GM18867 (cell line): Measurements from ENCODE around the gene MYBBP1A.
"Not testable (repeated sequence)": the region's sequence is repeated elsewhere in the genome, so short reads cannot be mapped to it uniquely, and the experiment has no call there.

ENCODE experiments used
- ATAC-seq: cut with Tn5 transposase; IDR thresholded peaks from one replicate; pipeline ENCODE4 v1.9.1; 2021; ENCODE audit warnings: mild to moderate bottlenecking, moderate library complexity; ENCODE audit not compliant: unreplicated experiment

MYBBP1A gene

GRCh38 chr17:4554997-4555799, at the start of gene MYBBP1A:
TSS of gene MYBBP1A (minus strand) at chr17:4555384. CDS start at chr17:4555324, 60 bp downstream.
- ATAC-seq: peak; percentile 82

- ATAC-seq: not testable (repeated sequence)
Observed at GRCh38 chr17:4604736-4605135, 49.6 kb upstream of the MYBBP1A start.

DNA sequence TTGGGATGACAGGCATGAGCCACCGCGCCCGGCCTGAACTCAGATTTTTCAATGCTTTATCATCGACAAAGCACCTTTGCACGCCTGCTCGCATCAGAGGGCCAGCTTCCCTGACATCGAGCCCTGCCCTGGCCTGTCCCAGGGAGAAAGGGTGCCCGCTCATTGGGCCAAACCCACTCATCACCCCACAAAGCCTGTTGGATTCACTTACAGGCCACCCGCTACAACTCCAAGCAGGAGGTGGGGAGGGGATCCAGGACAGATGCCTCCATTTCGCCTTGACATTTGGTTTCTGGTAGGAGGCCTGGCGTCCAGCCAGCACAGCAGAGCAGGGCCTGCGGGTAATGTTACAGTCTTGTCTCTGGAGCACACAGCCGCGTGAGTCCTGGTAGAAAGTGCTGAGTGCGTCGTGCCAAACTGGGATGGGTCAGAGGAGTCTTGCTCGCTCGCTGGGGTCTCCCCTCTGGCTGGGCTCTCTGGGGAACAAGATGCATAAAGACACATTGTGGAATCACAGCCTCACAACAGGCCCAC, 49.0 kb upstream of the MYBBP1A start:
- ATAC-seq: no peak

DNA sequence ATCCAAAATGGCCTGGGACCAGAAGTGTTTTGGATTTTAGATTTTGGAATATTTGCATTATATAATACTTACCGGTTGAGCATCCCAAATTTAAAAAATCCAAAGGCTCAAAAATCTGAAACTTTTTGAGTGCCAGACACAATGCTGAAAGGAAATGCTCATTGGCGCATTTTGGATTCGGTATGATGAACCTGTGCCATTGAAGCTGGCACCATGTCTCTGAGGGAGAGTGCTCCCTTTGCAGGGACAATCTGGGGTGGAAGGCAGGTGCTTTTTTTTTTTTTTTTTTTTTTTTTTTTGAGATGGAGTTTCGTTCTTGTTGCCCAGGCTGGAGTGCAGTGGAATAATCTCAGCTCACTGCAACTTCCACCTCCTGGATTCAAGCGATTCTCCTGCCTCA, 46.9 kb upstream of the MYBBP1A start:
- no peak for ATAC-seq

DNA sequence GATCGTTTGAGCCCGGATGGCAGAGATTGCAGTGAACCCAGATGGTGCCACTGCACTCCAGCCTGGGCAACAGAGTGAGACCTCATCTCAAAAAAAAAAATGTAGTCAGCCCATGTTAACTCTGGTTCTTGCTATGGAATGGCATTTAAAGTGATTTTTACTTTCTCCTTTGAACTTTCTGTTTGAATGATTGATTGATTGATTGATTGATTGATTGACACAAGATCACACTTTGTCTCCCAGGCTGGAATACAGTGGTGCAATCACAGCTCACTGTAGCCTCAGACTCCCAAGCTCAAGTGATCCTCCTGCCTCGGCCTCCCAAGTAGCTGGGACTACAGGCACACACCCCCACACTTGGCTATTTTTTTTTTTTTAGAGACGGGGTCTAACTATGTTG, 46.1 kb upstream of the MYBBP1A start:
- ATAC-seq: no peak

GRCh38 chr17:4600563-4600962, 45.4 kb upstream of the MYBBP1A start:
- no peak for ATAC-seq

DNA sequence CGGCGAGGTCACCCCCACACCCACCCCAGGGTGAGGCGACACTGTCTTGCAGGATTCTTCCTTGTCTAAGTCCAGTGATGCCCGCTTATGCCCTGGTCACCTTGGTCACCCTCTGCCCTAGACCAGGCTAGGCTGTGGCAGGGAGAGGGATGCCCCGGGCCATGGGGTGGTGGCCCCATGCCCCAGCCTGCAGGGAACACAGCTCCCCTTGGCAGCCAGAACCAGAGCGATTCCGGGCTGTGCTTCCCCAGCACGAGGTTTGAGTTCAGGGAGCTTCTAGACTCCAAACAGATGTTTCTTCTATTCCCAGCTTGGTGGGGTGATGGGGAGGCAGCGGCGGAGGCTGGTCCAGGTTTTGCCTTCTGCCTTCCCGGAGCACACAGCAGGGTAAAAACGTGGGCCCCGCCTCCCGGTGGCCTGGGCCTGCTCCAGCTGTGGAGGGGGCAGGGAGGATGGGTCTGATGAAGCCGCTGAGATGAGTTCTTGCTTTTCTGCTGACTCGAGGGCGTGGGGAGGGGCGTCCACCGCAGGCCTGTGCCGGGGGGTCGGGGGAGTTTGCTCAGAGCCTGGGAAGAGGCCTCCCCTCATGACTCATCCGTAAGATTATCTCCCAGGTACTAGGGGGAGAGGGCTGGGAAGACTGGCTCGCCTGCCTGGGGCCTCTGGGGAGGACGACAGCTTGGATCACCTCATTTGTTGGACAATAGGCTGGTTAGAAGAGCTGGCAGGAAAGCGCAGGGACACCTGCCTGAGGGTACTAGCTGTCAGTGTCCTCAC, 44.5 kb upstream of the MYBBP1A start:
- no peak for ATAC-seq

- no peak for ATAC-seq
Observed at GRCh38 chr17:4598776-4599504, 43.8 kb upstream of the MYBBP1A start.

GRCh38 chr17:4597975-4598374, 42.8 kb upstream of the MYBBP1A start:
- no peak for ATAC-seq

GRCh38 chr17:4596636-4597380, 41.6 kb upstream of the MYBBP1A start:
- ATAC-seq: no peak

DNA sequence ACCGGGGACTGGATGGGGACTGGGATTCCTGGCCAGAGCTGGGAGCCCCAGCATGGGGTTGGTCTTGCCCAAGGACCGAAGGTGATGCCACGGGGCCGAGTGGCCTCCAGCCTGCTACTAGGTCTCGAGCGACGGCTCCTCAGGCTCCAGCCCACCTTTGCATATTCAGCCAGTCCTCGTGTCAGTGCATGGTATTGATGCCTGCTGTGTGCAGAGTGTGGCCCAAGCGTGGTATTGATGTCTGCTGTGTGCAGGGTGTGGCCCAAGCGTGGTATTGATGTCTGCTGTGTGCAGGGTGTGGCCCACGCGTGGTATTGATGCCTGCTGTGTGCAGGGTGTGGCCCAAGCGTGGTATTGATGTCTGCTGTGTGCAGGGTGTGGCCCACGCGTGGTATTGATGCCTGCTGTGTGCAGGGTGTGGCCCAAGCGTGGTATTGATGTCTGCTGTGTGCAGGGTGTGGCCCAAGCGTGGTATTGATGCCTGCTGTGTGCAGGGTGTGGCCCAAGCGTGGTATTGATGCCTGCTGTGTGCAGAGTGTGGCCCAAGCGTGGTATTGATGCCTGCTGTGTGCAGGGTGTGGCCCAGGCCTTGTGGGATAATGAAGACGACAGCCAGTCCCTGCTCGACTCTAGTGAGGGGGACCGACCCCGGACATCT, 40.6 kb upstream of the MYBBP1A start:
- not testable (repeated sequence) for ATAC-seq

- ATAC-seq: no peak
Observed at GRCh38 chr17:4594931-4595684, 39.9 kb upstream of the MYBBP1A start.

DNA sequence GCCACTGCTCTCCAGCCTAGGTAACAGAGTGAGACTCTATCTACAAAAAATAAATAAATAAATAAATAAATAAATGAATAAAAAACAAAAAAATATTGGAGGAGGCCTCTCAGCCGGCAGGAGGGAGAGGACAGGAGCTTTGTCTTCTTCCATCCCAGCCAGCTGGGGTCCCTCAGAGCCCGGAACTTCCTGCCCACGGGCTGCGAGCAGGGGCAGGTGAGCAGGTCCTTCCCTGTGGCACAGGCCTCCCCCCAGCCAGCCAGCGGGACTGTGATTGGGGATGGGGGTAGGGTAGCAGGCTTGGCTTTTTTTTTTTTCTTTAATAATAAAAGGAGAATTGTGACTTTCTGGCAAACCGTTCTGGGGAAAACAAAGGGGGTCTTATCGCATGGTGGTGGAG, 39.2 kb upstream of the MYBBP1A start:
- ATAC-seq: no peak

DNA sequence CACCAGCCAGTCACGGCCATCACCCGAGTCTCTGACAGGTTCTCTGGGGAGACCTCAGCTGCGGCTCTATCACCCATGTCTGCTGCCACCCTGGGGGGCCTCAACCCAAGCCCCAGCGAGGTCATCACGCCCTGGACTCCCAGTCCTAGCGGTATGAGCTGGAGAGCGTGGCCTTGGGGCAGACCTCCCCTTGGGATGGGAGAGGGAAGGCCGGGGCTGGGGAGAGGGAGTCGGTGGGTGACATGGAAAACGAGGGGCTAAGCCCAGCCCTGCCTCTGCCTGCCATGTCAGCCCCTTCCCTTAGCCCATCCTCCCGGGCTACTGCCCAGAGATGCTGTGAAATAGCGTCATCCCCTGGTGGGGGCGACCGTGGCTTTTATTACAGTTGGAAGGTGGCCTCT, 37.8 kb upstream of the MYBBP1A start:
- no peak for ATAC-seq

DNA sequence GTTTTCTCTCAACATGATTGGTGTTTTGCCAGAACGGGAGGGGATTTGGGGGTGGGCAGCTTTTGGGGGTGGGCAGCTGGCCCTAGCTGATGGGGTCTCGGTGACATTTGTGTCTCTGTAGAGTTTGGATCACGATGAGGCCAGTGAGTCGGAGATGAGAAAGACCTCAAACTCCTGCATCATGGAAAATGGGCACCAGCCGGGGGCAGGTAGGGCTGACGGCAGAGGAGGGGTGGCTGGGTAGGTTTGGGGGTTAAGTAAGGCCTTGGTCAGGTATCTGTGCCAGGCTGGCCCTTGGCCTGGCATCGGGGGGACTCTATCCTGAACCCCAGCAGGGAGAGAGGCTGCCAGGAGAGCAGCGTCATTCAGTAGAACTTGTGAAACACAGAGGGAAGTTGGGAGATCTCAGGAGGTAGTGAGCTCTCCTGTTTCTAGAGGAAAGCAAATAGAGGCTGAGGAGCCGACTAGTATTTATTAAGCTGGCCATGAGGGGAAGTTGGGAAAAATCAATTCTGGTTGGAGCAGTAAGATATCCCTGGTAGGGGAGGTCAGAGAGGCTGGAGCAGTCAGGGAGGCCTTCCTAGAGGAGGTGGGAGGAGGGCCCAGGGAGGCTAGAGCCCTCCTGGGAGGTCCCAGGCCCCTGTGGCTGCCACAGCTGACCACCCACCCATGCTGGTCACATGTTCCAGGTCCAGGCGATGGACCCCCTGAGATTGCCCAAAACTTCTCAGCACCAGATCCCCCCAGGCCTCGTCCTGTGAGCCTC, 37.2 kb upstream of the MYBBP1A start:
- no peak for ATAC-seq

- ATAC-seq: no peak
Observed at GRCh38 chr17:4591529-4591928, 36.3 kb upstream of the MYBBP1A start.

DNA sequence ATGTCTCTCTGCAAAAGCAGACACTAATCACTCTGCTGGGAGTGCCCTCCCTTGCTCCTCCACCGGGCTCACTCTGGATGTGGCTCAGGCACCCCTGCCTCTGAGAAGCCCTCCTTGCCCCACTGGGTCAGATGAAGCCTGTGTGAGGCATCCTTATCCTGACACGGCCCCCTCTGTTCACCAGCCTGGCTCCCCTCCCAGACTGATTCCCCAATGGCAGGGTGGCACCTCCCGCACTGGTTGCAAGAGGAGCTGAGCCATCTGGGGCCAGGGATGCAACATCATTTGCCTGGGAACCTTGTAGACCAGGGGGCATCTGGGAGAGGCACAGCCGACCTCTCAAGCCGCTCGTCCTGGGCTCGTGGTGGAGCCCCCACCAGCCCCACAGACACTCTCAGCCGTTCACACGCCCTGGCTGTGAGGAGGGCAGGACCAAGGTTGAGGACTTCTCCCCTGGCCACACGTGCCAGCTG, 35.8 kb upstream of the MYBBP1A start:
- no peak for ATAC-seq

- ATAC-seq: not testable (repeated sequence)
Observed at GRCh38 chr17:4590042-4590441, 34.9 kb upstream of the MYBBP1A start.
